ENCODE data around the gene CERS4.
"Not testable (repeated sequence)": the region's sequence is repeated elsewhere in the genome, so short reads cannot be mapped to it uniquely, and the experiment has no call there.

CERS4 gene

GRCh38 chr19:8261881-8262280 lies 52.7 kb downstream of the CERS4 start:
- no peaks in the 10 kb centered on the region for H3K27me3 ChIP-seq (ENCODE audit: low read length)
- H3K79me2 ChIP-seq (ENCODE audit: insufficient read depth, low read length) = no peaks in the 10 kb centered on the region
- H3K4me3 ChIP-seq (ENCODE audit: insufficient read depth, low read length, poor library complexity, severe bottlenecking) = no peak overlapping the region
- TF ChIP-seq EZH2phosphoT487 (conservative IDR thresholded peaks at IDR 0.05; ENCODE audit: low read length) (no peak), CTCF (IDR thresholded peaks at IDR 0.05; ENCODE audit: insufficient read depth, low read length, poor library complexity, severe bottlenecking) (no peak)
- H3K9ac ChIP-seq (ENCODE audit: low read length) = no peak overlapping the region
- no peaks in the 10 kb centered on the region for H3F3A ChIP-seq (ENCODE audit: insufficient read depth)
- no peak overlapping the region for H3K4me2 ChIP-seq (ENCODE audit: low read depth, low read length, poor library complexity, severe bottlenecking)
- H3K9me3 ChIP-seq (ENCODE audit: insufficient read depth, low read length) = no peaks in the 10 kb centered on the region
- no peak overlapping the region for H2AFZ ChIP-seq (ENCODE audit: low read depth, low read length, severe bottlenecking)
- H3K36me3 ChIP-seq (ENCODE audit: low read length) = no peaks in the 10 kb centered on the region
- H3K9me2 ChIP-seq (replicated peaks; ENCODE audit: insufficient read depth, low read length) = no peaks in the 10 kb centered on the region
- H4K20me1 ChIP-seq (ENCODE audit: low read depth, low read length) = no peaks in the 10 kb centered on the region
- no peak overlapping the region for H3K27ac ChIP-seq (ENCODE audit: low read depth, low read length)

GRCh38 chr19:8262431-8262830 lies 53.3 kb downstream of the CERS4 start:
- TF ChIP-seq EZH2phosphoT487 (conservative IDR thresholded peaks at IDR 0.05; ENCODE audit: low read length) (no peak), CTCF (IDR thresholded peaks at IDR 0.05; ENCODE audit: insufficient read depth, low read length, poor library complexity, severe bottlenecking) (no peak)
- Histone ChIP-seq H3K9me3 (ENCODE audit: insufficient read depth, low read length) (no peaks in the 10 kb centered on the region), H3K9me2 (replicated peaks; ENCODE audit: insufficient read depth, low read length) (no peaks in the 10 kb centered on the region), H3K79me2 (ENCODE audit: insufficient read depth, low read length) (no peaks in the 10 kb centered on the region), H3K36me3 (ENCODE audit: low read length) (no peaks in the 10 kb centered on the region), H3K4me2 (ENCODE audit: low read depth, low read length, poor library complexity, severe bottlenecking) (no peak overlapping the region), H4K20me1 (ENCODE audit: low read depth, low read length) (no peaks in the 10 kb centered on the region), H3K4me3 (ENCODE audit: insufficient read depth, low read length, poor library complexity, severe bottlenecking) (no peak overlapping the region), H2AFZ (ENCODE audit: low read depth, low read length, severe bottlenecking) (no peak overlapping the region), H3K9ac (ENCODE audit: low read length) (no peak overlapping the region), H3K27me3 (ENCODE audit: low read length) (no peaks in the 10 kb centered on the region), H3K27ac (ENCODE audit: low read depth, low read length) (no peak overlapping the region), H3F3A (ENCODE audit: insufficient read depth) (no peaks in the 10 kb centered on the region; the same call in 1 of the 2 replicates)

- not testable (repeated sequence) for H3K4me2 ChIP-seq (ENCODE audit: low read depth, low read length, poor library complexity, severe bottlenecking); H3K9me2 ChIP-seq (replicated peaks; ENCODE audit: insufficient read depth, low read length); H3K9ac ChIP-seq (ENCODE audit: low read length); H3K27me3 ChIP-seq (ENCODE audit: low read length); H3F3A ChIP-seq (ENCODE audit: insufficient read depth); H2AFZ ChIP-seq (ENCODE audit: low read depth, low read length, severe bottlenecking); H3K9me3 ChIP-seq (ENCODE audit: insufficient read depth, low read length); H3K36me3 ChIP-seq (ENCODE audit: low read length); H3K4me3 ChIP-seq (ENCODE audit: insufficient read depth, low read length, poor library complexity, severe bottlenecking); H3K79me2 ChIP-seq (ENCODE audit: insufficient read depth, low read length); H3K27ac ChIP-seq (ENCODE audit: low read depth, low read length); H4K20me1 ChIP-seq (ENCODE audit: low read depth, low read length)
These were observed 55.1 kb downstream of the CERS4 start for GRCh38 chr19:8264248-8264647.

- Histone ChIP-seq H3K4me3 (ENCODE audit: insufficient read depth, low read length, poor library complexity, severe bottlenecking) (no peak overlapping the region), H4K20me1 (ENCODE audit: low read depth, low read length) (no peaks in the 10 kb centered on the region), H3K9me3 (ENCODE audit: insufficient read depth, low read length) (no peaks in the 10 kb centered on the region), H3K79me2 (ENCODE audit: insufficient read depth, low read length) (no peaks in the 10 kb centered on the region), H3K9me2 (replicated peaks; ENCODE audit: insufficient read depth, low read length) (no peaks in the 10 kb centered on the region), H3K9ac (ENCODE audit: low read length) (no peak overlapping the region), H3K27me3 (ENCODE audit: low read length) (no peaks in the 10 kb centered on the region), H3K4me2 (ENCODE audit: low read depth, low read length, poor library complexity, severe bottlenecking) (no peak overlapping the region), H3F3A (ENCODE audit: insufficient read depth) (peaks cover 8% of the 10 kb centered on the region), H3K27ac (ENCODE audit: low read depth, low read length) (no peak overlapping the region), H2AFZ (ENCODE audit: low read depth, low read length, severe bottlenecking) (no peak overlapping the region), H3K36me3 (ENCODE audit: low read length) (no peaks in the 10 kb centered on the region)
- TF ChIP-seq EZH2phosphoT487 (conservative IDR thresholded peaks at IDR 0.05; ENCODE audit: low read length) (no peak), CTCF (IDR thresholded peaks at IDR 0.05; ENCODE audit: insufficient read depth, low read length, poor library complexity, severe bottlenecking) (no peak)
These were observed 56.7 kb downstream of the CERS4 start for GRCh38 chr19:8265872-8266271.

Measured in SU-DHL-6 (cell line).